ENCODE results near the gene EIF3L. TPM values are rescaled to one million over a fixed set of nuclear protein-coding genes. Genes with fewer than 3 reads are reported as not detected.

The EIF3L gene
- polyA plus RNA-seq, 1 donor from 2014 or later = 352 TPM

- Histone ChIP-seq H3K9me2 (ENCODE audit: insufficient read depth, low read length) (no peaks in the 10 kb centered on the region), H3F3A (ENCODE audit: insufficient read depth, low read length, poor library complexity, severe bottlenecking) (no peaks in the 10 kb centered on the region), H3K9me3 (ENCODE audit: low read length) (no peaks in the 10 kb centered on the region), H3K36me3 (ENCODE audit: insufficient read depth, low read length) (no peaks in the 10 kb centered on the region), H3K79me2 (replicated peaks; ENCODE audit: insufficient read depth, low read length) (peaks cover 22% of the 10 kb centered on the region), H3K27ac (ENCODE audit: low read length) (no peak overlapping the region), H3K4me2 (ENCODE audit: low read length) (no peak overlapping the region), H4K20me1 (ENCODE audit: insufficient read depth) (no peaks in the 10 kb centered on the region), H3K27me3 (ENCODE audit: insufficient read depth, low read depth, low read length) (no peaks in the 10 kb centered on the region), H3K9ac (ENCODE audit: low read length) (no peak overlapping the region), H2AFZ (ENCODE audit: low read depth, low read length) (no peak overlapping the region), H3K4me3 (ENCODE audit: low read length) (peak overlapping the region; percentile 94)
- no peak for TF ChIP-seq EZH2 (IDR thresholded peaks at IDR 0.05; ENCODE audit: borderline replicate concordance, insufficient read depth, low read length, poor library complexity, severe bottlenecking)
- TF ChIP-seq EP300 (conservative IDR thresholded peaks at IDR 0.05; ENCODE audit: poor library complexity, severe bottlenecking) = no peak
- TF ChIP-seq MXI1 (conservative IDR thresholded peaks at IDR 0.05; ENCODE audit: poor library complexity, severe bottlenecking) = no peak
- TF ChIP-seq POLR2AphosphoS5 (IDR thresholded peaks at IDR 0.05) = no peak
- no peak for TF ChIP-seq TAF1 (IDR thresholded peaks at IDR 0.05; ENCODE audit: low read depth)
- TF ChIP-seq CTCF (IDR thresholded peaks at IDR 0.05; ENCODE audit: poor library complexity, severe bottlenecking) = no peak
- no peak for TF ChIP-seq REST (IDR thresholded peaks at IDR 0.05; ENCODE audit: borderline replicate concordance)
- no peak for TF ChIP-seq SMC3 (conservative IDR thresholded peaks at IDR 0.05; ENCODE audit: poor library complexity)
- TF ChIP-seq RAD21 (conservative IDR thresholded peaks at IDR 0.05) = no peak
These were observed 1.6 kb downstream of the EIF3L start for GRCh38 chr22:37850801-37851200.

GRCh38 chr22:37852418-37852817, 3.2 kb downstream of the EIF3L start:
- H3K27ac ChIP-seq (ENCODE audit: low read length) = no peak overlapping the region
- no peaks in the 10 kb centered on the region for H3K9me3 ChIP-seq (ENCODE audit: low read length)
- H3K9ac ChIP-seq (ENCODE audit: low read length) = no peak overlapping the region
- H3F3A ChIP-seq (ENCODE audit: insufficient read depth, low read length, poor library complexity, severe bottlenecking) = no peaks in the 10 kb centered on the region
- TF ChIP-seq EZH2 (IDR thresholded peaks at IDR 0.05; ENCODE audit: borderline replicate concordance, insufficient read depth, low read length, poor library complexity, severe bottlenecking) = no peak
- TF ChIP-seq CTCF (IDR thresholded peaks at IDR 0.05; ENCODE audit: poor library complexity, severe bottlenecking) = no peak
- TF ChIP-seq POLR2AphosphoS5 (IDR thresholded peaks at IDR 0.05) = no peak
- no peak for TF ChIP-seq EP300 (conservative IDR thresholded peaks at IDR 0.05; ENCODE audit: poor library complexity, severe bottlenecking)
- no peak for TF ChIP-seq MXI1 (conservative IDR thresholded peaks at IDR 0.05; ENCODE audit: poor library complexity, severe bottlenecking)
- no peak for TF ChIP-seq RAD21 (conservative IDR thresholded peaks at IDR 0.05)
- TF ChIP-seq SMC3 (conservative IDR thresholded peaks at IDR 0.05; ENCODE audit: poor library complexity) = no peak
- TF ChIP-seq TAF1 (IDR thresholded peaks at IDR 0.05; ENCODE audit: low read depth) = no peak
- no peak for TF ChIP-seq REST (IDR thresholded peaks at IDR 0.05; ENCODE audit: borderline replicate concordance)
- no peak overlapping the region for H3K4me2 ChIP-seq (ENCODE audit: low read length)
- no peaks in the 10 kb centered on the region for H3K9me2 ChIP-seq (ENCODE audit: insufficient read depth, low read length)
- H3K36me3 ChIP-seq (ENCODE audit: insufficient read depth, low read length) = no peaks in the 10 kb centered on the region
- H2AFZ ChIP-seq (ENCODE audit: low read depth, low read length) = no peak overlapping the region
- no peak overlapping the region for H3K4me3 ChIP-seq (ENCODE audit: low read length)
- no peaks in the 10 kb centered on the region for H3K27me3 ChIP-seq (ENCODE audit: insufficient read depth, low read depth, low read length)
- peaks cover 22% of the 10 kb centered on the region for H3K79me2 ChIP-seq (replicated peaks; ENCODE audit: insufficient read depth, low read length)
- H4K20me1 ChIP-seq (ENCODE audit: insufficient read depth) = no peaks in the 10 kb centered on the region
